BJ (cell line): Measurements from ENCODE around the gene CYCS. TPM values are rescaled to one million over a fixed set of nuclear protein-coding genes. Genes with fewer than 3 reads are reported as not detected.

Experiments
- CTCF ChIA-PET: fragments of 350-600 bp; formaldehyde crosslinking; extraction: SDS; loops from one replicate; lab custom pipeline; 2021; ENCODE audit warnings: antibody characterized with exemption, inconsistent platforms; lab: Yijun Ruan, JAX
- POLR2A ChIA-PET: fragments of 300-600 bp; sonication (Branson Sonifier 250); formaldehyde crosslinking; extraction: SDS; loops from one replicate; lab custom pipeline; 2021; ENCODE audit warnings: antibody characterized with exemption; lab: Charles Lee
- DNase-seq: peaks from one replicate; pipeline ENCODE4 v3.0.0-alpha.2; 2011; ENCODE audit warnings: low read depth
- H3K27me3 ChIP-seq: 2 replicates; pipeline ENCODE4 v1.6.0; 2011; ENCODE audit warnings: low read length; ENCODE audit not compliant: control insufficient read depth, insufficient read depth
- H3K36me3 ChIP-seq: 2 replicates; pipeline ENCODE4 v1.5.1; 2011; ENCODE audit warnings: low read length; ENCODE audit not compliant: control insufficient read depth, insufficient read depth
- H3K4me3 ChIP-seq: 2 replicates; pipeline ENCODE4 v1.5.1; 2011; ENCODE audit warnings: low read depth, mild to moderate bottlenecking, control low read depth, low read length
- polyA plus RNA-seq: library from polyadenylated mRNA; depleted of rRNA; stranded (reverse); fragments of >200 nt; gene quantifications from 2 replicates; pipeline ENCODE4 v1.2.3, GENCODE V29; 2011
- TF ChIP-seq, protein P1 (sequence below): IDR thresholded peaks from 2 replicates; pipeline ENCODE4 v1.5.1; 2011; ENCODE audit warnings: low read depth, mild to moderate bottlenecking, control low read depth, inconsistent platforms, low read length, moderate library complexity; ENCODE audit not compliant: insufficient read depth

Gene CYCS
- polyA plus RNA-seq, 1 experiment = 19.4 TPM

DNA sequence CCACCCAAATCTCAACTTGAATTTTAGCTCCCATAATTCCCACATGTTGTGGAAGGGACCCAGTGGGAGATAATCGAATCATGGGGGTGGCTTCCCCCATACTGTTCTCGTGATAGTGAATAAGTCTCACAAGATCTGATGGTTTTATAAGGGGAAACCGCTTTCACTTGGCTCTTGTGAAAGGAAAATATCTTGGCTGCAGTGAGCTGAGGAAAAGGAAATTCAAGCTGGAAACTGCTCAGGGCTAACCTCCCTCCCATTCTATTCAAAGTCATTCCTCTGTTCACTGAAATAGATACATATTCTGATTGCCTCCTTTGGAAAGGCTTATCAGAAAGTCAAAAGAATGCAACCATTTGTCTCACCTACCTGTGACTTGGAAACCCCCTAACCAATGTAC, 15.8 kb downstream of the CYCS start:
- Histone ChIP-seq H3K27me3 (no peaks in the 10 kb centered on the region), H3K36me3 (no peaks in the 10 kb centered on the region), H3K4me3 (no peak overlapping the region)
- CTCF ChIA-PET = interaction anchor here (0.9 to 1.9 kb wide), 4 partner anchors 11 to 298 kb away, joined by 3 to 9 read pairs (median 4); no protein-coding TSS in a partner anchor
- TF ChIP-seq, protein P1, sequence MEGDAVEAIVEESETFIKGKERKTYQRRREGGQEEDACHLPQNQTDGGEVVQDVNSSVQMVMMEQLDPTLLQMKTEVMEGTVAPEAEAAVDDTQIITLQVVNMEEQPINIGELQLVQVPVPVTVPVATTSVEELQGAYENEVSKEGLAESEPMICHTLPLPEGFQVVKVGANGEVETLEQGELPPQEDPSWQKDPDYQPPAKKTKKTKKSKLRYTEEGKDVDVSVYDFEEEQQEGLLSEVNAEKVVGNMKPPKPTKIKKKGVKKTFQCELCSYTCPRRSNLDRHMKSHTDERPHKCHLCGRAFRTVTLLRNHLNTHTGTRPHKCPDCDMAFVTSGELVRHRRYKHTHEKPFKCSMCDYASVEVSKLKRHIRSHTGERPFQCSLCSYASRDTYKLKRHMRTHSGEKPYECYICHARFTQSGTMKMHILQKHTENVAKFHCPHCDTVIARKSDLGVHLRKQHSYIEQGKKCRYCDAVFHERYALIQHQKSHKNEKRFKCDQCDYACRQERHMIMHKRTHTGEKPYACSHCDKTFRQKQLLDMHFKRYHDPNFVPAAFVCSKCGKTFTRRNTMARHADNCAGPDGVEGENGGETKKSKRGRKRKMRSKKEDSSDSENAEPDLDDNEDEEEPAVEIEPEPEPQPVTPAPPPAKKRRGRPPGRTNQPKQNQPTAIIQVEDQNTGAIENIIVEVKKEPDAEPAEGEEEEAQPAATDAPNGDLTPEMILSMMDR = no peak
- no peak for DNase-seq
- POLR2A ChIA-PET = no interaction called here

DNA sequence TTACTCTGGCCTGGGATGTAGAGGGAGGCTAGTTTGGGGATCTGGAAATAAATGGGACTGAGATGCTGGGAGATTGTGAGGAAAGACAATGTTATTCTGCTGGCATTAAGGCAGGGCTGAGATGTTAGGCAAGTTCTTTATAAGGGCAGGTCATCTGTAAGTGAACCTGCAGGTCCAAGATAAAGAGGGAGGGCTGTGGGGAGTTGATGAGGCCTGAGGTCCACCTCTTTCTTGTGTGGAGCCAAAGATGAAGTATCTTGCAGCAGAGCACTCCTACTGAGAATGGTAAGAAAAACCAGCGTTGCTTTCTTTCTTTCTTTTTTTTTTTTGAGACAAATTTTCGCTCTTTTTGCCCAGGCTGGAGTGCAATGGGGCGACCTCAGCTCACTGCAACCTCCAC, 19.1 kb downstream of the CYCS start:
- CTCF ChIA-PET = interaction anchor here (1.6 to 2.2 kb wide), 2 partner anchors 8 to 12 kb away, joined by 6 to 15 read pairs; no protein-coding TSS in a partner anchor
- H3K36me3 ChIP-seq = no peaks in the 10 kb centered on the region
- DNase-seq = no peak
- TF ChIP-seq, protein P1 = no peak
- no peaks in the 10 kb centered on the region for H3K27me3 ChIP-seq
- POLR2A ChIA-PET = no interaction called here
- no peak overlapping the region for H3K4me3 ChIP-seq

DNA sequence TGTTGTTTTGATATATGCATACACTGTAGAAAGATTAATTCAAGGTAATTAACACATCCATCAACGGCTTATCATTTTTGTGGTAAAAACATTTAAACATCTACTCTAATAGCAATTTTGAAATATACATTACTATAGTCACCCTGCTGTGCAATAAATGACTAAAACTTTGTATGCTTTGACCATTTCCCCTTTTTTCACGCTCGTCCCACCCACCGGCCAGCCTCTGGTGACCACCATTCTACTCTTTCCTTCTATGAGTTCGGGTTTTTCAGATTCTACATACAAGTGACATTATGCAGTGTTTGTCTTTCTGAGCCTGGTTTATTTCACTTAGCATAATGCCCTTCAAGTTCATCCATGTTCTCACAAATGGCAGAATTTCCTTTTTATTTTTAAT, 21.3 kb downstream of the CYCS start:
- POLR2A ChIA-PET = no interaction called here
- Histone ChIP-seq H3K27me3 (no peaks in the 10 kb centered on the region), H3K4me3 (no peak overlapping the region), H3K36me3 (no peaks in the 10 kb centered on the region)
- CTCF ChIA-PET = interaction anchor here (1.3 to 14.8 kb wide), 2 partner anchors 291 to 527 kb away, joined by 3 to 355 read pairs; no protein-coding TSS in a partner anchor
- TF ChIP-seq, protein P1 = no peak
- no peak for DNase-seq

DNA sequence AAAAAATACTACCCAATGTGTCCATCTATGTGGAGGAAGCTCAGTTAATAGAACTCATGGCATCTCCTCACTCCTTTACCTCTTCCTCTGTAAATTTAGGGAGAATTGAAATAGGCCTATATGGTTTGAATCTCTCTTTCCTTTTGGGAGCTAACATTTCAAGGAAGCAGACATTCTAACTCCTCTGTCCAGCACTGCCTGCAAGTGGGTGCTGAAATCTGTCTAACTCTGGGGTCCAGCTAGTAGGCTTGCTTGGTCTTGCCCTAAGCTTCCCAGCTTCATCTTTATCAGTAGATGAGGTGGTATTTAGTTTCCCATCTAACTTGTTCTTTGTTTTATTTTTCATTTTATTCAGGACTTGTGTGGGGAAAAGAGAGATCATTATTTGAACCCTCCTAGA, 23.2 kb downstream of the CYCS start:
- TF ChIP-seq, protein P1 = no peak
- Histone ChIP-seq H3K4me3 (no peak overlapping the region), H3K27me3 (no peaks in the 10 kb centered on the region), H3K36me3 (no peaks in the 10 kb centered on the region)
- CTCF ChIA-PET = interaction anchor here (0.5 to 14.8 kb wide), 5 partner anchors 8 to 290 kb away, joined by 3 to 355 read pairs (median 4); no protein-coding TSS in a partner anchor
- DNase-seq = no peak
- POLR2A ChIA-PET = no interaction called here

DNA sequence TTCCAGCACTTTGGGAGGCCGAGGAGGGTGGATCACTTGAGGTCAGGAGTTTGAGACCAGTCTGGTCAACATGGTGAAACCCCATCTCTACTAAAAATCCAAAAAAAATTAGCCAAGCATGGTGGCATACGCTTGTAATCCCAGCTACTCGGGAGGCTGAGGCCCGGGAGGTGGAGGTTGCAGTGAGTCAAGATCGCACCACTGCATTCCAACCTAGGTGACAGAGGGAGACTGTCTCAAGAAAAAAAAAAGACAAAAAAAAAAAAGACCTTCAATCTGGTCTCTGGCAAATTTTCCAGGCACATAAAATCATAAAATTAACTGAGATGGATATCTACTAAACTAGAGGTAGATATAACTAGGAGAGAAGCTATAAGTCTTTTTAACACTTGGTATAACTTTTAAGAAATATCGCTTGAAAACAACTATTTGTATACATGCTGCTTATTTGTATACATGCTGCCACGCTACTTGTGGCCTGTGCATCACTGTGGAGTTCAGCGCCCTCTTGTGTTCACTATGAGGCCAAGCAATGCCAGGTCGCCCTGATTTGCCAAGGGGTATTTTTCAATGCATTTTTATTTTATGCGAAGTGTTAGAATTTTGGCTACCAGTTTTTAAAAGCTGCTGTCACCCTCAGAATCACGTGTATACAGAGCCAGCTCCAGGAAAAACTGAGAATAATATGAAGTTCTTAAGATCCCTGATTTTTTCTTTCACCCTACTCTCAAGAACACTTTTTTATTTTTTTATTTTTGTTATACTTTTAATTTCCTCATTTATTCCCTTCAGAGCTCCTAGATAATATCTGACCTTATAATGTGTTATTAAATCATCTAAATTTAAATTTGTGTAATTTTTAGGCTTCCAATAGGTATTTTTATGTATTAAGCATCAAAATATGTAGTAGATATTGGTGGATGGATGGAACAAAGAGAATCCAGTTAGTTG, 26.7 kb downstream of the CYCS start:
- no peak for DNase-seq
- CTCF ChIA-PET = interaction anchor here (0.6 to 14.8 kb wide), 41 partner anchors 8 to 1519 kb away, joined by 3 to 355 read pairs (median 4); partner anchors contain the start of genes CYCS and OSBPL3
- Histone ChIP-seq H3K36me3 (no peaks in the 10 kb centered on the region), H3K27me3 (no peaks in the 10 kb centered on the region), H3K4me3 (no peak overlapping the region)
- TF ChIP-seq, protein P1 = peak; percentile 95
- POLR2A ChIA-PET = no interaction called here
